Lung (tissue), 12 donors: ENCODE data around the gene SH2D7. TPM values are rescaled to one million over a fixed set of nuclear protein-coding genes. Genes with fewer than 3 reads are reported as not detected.

Source experiments
- ATAC-seq: fragments of 200-7000 bp; cut with Tn5 transposase; one replicate; pipeline ENCODE4 v1.9.1; 2020; ENCODE audit warnings: moderate number of reproducible peaks; ENCODE audit not compliant: insufficient read depth, low FRiP score
- DNase-seq, 3 donors: peaks; one replicate each; pipeline ENCODE4 v3.0.0-alpha.2; 2013 to 2017
- H3K27ac ChIP-seq, 2 donors: one replicate each; pipeline ENCODE4 v1.5.1; 2013; ENCODE audit warnings: mild to moderate bottlenecking in 2 of 2, moderate library complexity in 2 of 2, control low read depth in 1 of 2, inconsistent platforms in 1 of 2, low read depth in 1 of 2, low read length in 1 of 2
- H3K27me3 ChIP-seq, 3 donors: one replicate each; pipeline ENCODE4 v1.5.1; 2013; ENCODE audit warnings: low read length in 2 of 3; ENCODE audit not compliant: control insufficient read depth in 3 of 3, insufficient read depth in 3 of 3
- H3K36me3 ChIP-seq, 4 donors: one replicate each; pipeline ENCODE4 v1.5.1; 2013; ENCODE audit warnings: low read length in 4 of 4, mild to moderate bottlenecking in 1 of 4, moderate library complexity in 1 of 4; ENCODE audit not compliant: control insufficient read depth in 4 of 4, insufficient read depth in 4 of 4
- H3K4me1 ChIP-seq, 5 donors: one replicate each; pipeline ENCODE4 v1.5.1; 2013; ENCODE audit warnings: low read length in 5 of 5, mild to moderate bottlenecking in 2 of 5, moderate library complexity in 1 of 5; ENCODE audit not compliant: control insufficient read depth in 5 of 5, insufficient read depth in 5 of 5
- H3K4me3 ChIP-seq: one replicate; pipeline ENCODE4 v1.5.1; 2013; ENCODE audit warnings: mild to moderate bottlenecking, control low read depth, moderate library complexity
- H3K9ac ChIP-seq, 2 donors: one replicate each; pipeline ENCODE4 v1.5.1; 2013; ENCODE audit warnings: low read length in 2 of 2, control low read depth in 1 of 2; ENCODE audit not compliant: insufficient read depth in 1 of 2
- H3K9me3 ChIP-seq, 4 donors: one replicate each; pipeline ENCODE4 v1.5.1; 2013; ENCODE audit warnings: low read length in 3 of 4, mild to moderate bottlenecking in 1 of 4, moderate library complexity in 1 of 4; ENCODE audit not compliant: control insufficient read depth in 4 of 4, insufficient read depth in 3 of 4
- WGBS, 2 donors: extraction: QIAGEN DNeasy Blood & Tissue Kit; methylation state at CpG; one replicate each; pipeline ENCODE4 v1.1.7; 2013; 5-methylcytosine and 5-hydroxymethylcytosine counted together
- polyA plus RNA-seq, 2 donors: library from polyadenylated mRNA; stranded (reverse); fragments of 200-250 nt; gene quantifications; one replicate each; pipeline ENCODE4 v1.2.1, GENCODE V29; 2013
- total RNA-seq, 2 donors: library from RNA; depleted of rRNA in 1 of 2; stranded (reverse); fragments of >200 nt in 1 of 2; gene quantifications; one replicate each; pipeline ENCODE4 v1.2.1, GENCODE V29; 2014 to 2021
- TF ChIP-seq, protein P1 (sequence below): IDR thresholded peaks from 2 replicates; pipeline ENCODE4 v1.5.1; 2012; ENCODE audit warnings: mild to moderate bottlenecking; ENCODE audit errors: control extremely low read depth, extremely low read depth
- donor health status: control.
- donor health status: control.
- donor health status: Bipolar disorder and iron deficiency.
- donor health status: healthy.
- donor health status: DM: yes; HTN: yes; CAD: no.

Gene SH2D7
- total and polyA plus RNA-seq, 4 donors: 0.04 to 0.25 TPM; not detected in 2

DNA sequence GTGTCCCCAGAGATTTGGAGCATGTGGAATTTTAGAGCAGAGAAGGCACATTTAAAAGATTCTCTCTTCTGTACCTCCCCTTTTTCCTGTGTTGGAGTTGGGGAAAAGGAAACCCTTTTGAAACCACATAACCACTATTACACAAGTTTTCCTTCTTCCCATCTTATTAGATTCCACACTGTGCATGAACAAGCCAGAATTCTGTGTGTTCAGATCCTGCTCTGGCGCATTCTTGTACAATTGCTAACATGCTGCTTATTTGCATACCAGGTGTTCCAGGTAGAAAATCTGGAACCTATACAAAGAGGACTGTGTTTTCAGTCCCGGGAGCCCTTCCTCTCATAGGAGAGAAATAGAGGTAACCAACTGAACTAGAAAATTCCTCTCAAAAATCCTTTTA, 41.4 kb downstream of the SH2D7 start:
- H3K27ac ChIP-seq: no peak overlapping the region
- H3K9ac ChIP-seq: no peak overlapping the region
- no peaks in the 10 kb centered on the region for H3K36me3 ChIP-seq
- H3K4me3 ChIP-seq: no peak overlapping the region
- peaks cover 0 to 13% (median 5%) of the 10 kb centered on the region in 5 donors for H3K4me1 ChIP-seq
- TF ChIP-seq, protein P1, sequence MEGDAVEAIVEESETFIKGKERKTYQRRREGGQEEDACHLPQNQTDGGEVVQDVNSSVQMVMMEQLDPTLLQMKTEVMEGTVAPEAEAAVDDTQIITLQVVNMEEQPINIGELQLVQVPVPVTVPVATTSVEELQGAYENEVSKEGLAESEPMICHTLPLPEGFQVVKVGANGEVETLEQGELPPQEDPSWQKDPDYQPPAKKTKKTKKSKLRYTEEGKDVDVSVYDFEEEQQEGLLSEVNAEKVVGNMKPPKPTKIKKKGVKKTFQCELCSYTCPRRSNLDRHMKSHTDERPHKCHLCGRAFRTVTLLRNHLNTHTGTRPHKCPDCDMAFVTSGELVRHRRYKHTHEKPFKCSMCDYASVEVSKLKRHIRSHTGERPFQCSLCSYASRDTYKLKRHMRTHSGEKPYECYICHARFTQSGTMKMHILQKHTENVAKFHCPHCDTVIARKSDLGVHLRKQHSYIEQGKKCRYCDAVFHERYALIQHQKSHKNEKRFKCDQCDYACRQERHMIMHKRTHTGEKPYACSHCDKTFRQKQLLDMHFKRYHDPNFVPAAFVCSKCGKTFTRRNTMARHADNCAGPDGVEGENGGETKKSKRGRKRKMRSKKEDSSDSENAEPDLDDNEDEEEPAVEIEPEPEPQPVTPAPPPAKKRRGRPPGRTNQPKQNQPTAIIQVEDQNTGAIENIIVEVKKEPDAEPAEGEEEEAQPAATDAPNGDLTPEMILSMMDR: no peak
- peaks cover 0 to 3% (median 0%) of the 10 kb centered on the region in 4 donors for H3K9me3 ChIP-seq
- DNase-seq (no peak), ATAC-seq (no peak)
- 66 to 77% methylated on average over 2 of the region's 2 CpGs for WGBS, 2 donors
- H3K27me3 ChIP-seq: no peaks in the 10 kb centered on the region

DNA sequence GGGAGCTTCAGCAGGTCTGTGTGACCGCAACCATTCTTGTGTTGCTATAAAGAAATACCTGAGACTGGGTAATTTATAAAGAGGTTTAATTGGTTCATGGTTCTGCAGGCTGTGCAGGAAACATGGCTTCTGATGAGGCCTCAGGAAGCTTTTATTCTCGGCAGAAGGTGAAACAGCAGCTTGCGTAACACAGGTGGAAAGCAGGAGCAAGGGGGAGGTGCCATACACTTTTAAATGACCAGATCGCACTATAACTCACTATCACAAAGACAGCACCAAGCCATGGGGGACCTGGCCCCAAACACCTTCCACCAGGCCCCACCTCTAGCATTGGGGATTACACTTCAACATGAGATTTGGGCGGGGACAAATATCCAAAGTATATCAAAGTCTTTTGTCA, 47.2 kb downstream of the SH2D7 start:
- Histone ChIP-seq H3K27me3 (no peaks in the 10 kb centered on the region), H3K27ac (no peak overlapping the region), H3K36me3 (no peaks in the 10 kb centered on the region), H3K4me3 (no peak overlapping the region), H3K9ac (no peak overlapping the region), H3K4me1 (peaks cover 0 to 2% (median 0%) of the 10 kb centered on the region in 5 donors), H3K9me3 (no peaks in the 10 kb centered on the region)
- TF ChIP-seq, protein P1: no peak
- 88 to 92% methylated on average over 5 of the region's 5 CpGs for WGBS, 2 donors
- no peak for DNase-seq
- no peak for ATAC-seq

GRCh38 chr15:78140292-78140691, 47.9 kb downstream of the SH2D7 start:
- ATAC-seq: no peak
- no peaks in the 10 kb centered on the region for H3K27me3 ChIP-seq
- H3K36me3 ChIP-seq: no peaks in the 10 kb centered on the region
- TF ChIP-seq, protein P1: no peak
- H3K9ac ChIP-seq: no peak overlapping the region
- peaks cover 0 to 2% (median 0%) of the 10 kb centered on the region in 5 donors for H3K4me1 ChIP-seq
- H3K27ac ChIP-seq: no peak overlapping the region
- H3K4me3 ChIP-seq: no peak overlapping the region
- no peak for DNase-seq
- no peaks in the 10 kb centered on the region for H3K9me3 ChIP-seq

DNA sequence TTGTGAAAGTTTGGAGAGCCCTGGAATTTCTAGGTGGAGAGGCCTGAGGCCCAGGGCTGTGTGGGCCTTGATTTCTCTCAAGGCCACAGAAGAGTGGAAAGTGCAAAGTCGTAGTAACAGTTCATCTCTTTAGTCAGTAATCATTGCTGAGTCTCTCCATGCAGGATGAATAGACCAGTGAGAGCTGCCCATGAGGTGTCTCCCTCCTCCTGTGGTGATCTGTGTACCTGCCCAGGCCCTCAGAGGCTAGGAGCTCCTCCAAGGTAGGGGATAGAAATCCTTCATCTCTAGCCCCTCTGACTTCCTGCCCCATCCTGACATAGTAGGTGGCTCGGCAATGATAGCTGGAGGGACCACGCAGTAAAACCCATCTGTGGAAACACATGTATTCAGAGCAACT, 50.0 kb downstream of the SH2D7 start:
- ATAC-seq (no peak), DNase-seq (no peak)
- H3K4me3 ChIP-seq: no peak overlapping the region
- no peak overlapping the region for H3K27ac ChIP-seq
- no peaks in the 10 kb centered on the region for H3K9me3 ChIP-seq
- no peaks in the 10 kb centered on the region for H3K27me3 ChIP-seq
- H3K4me1 ChIP-seq: no peaks in the 10 kb centered on the region
- H3K36me3 ChIP-seq: no peaks in the 10 kb centered on the region
- H3K9ac ChIP-seq: no peak overlapping the region
- 93 to 95% methylated on average over 3 of the region's 3 CpGs for WGBS, 2 donors
- TF ChIP-seq, protein P1: no peak
